Smooth muscle cell (in vitro differentiated cells): Measurements from ENCODE around the gene CLTCL1. TPM values are rescaled to one million over a fixed set of nuclear protein-coding genes. Genes with fewer than 3 reads are reported as not detected.

ENCODE experiments used
- DNase-seq: peaks from one replicate; lab custom pipeline; 2025; ENCODE audit not compliant: unreplicated experiment; lab: John Stamatoyannopoulos, UW
- H2AFZ ChIP-seq: fragments of 200-600 bp; sonication (generic); 2 replicates; pipeline ENCODE4 v1.6.0; 2016; ENCODE audit warnings: antibody characterized with exemption, low read depth, mild to moderate bottlenecking
- H3F3A ChIP-seq: fragments of 200-600 bp; sonication (generic); 2 replicates; pipeline ENCODE4 v1.6.0; 2017; ENCODE audit warnings: antibody characterized with exemption, low read depth
- H3K27ac ChIP-seq: fragments of 200-600 bp; sonication (generic); 2 replicates; pipeline ENCODE4 v1.5.1; 2016; ENCODE audit warnings: low read depth, mild to moderate bottlenecking
- H3K27me3 ChIP-seq: fragments of 200-600 bp; sonication (generic); 2 replicates; pipeline ENCODE4 v1.6.1; 2016; ENCODE audit warnings: low read depth, mild to moderate bottlenecking
- H3K36me3 ChIP-seq: fragments of 200-600 bp; sonication (generic); 2 replicates; pipeline ENCODE4 v1.5.1; 2016; ENCODE audit warnings: low read depth
- H3K4me1 ChIP-seq: fragments of 200-600 bp; sonication (generic); 2 replicates; pipeline ENCODE4 v1.5.1; 2016; ENCODE audit warnings: low read depth
- H3K4me2 ChIP-seq: fragments of 200-600 bp; sonication (generic); 2 replicates; pipeline ENCODE4 v1.6.0; 2016; ENCODE audit warnings: mild to moderate bottlenecking
- H3K4me3 ChIP-seq: fragments of 200-600 bp; sonication (generic); 2 replicates; pipeline ENCODE4 v1.5.1; 2016; ENCODE audit warnings: mild to moderate bottlenecking
- H3K79me2 ChIP-seq: fragments of 200-600 bp; sonication (generic); 2 replicates; pipeline ENCODE4 v1.6.0; 2016; ENCODE audit warnings: low read depth, mild to moderate bottlenecking
- H3K9ac ChIP-seq: fragments of 200-600 bp; sonication (generic); 2 replicates; pipeline ENCODE4 v1.6.0; 2016; ENCODE audit warnings: low read depth
- H3K9me3 ChIP-seq: fragments of 200-600 bp; sonication (generic); replicated peaks from 2 replicates; pipeline ENCODE4 v1.5.1; 2016; ENCODE audit warnings: low read depth
- H4K20me1 ChIP-seq: fragments of 200-600 bp; sonication (generic); 2 replicates; pipeline ENCODE4 v1.6.0; 2016; ENCODE audit warnings: low read depth
- WGBS: methylation state at CpG from one replicate; pipeline ENCODE4 v1.1.7; 2016; ENCODE audit warnings: low lambda C conversion rate; 5-methylcytosine and 5-hydroxymethylcytosine counted together
- polyA plus RNA-seq: library from polyadenylated mRNA; unstranded; fragments of >200 nt; fragmentation: Nextera tagmentation; extraction: Ambion mirVana; gene quantifications from 2 replicates; pipeline ENCODE4 v1.2.1, GENCODE V29; 2016
- total RNA-seq: library from RNA; depleted of rRNA; stranded (reverse); fragments of >200 nt; gene quantifications from 2 replicates; pipeline ENCODE4 v1.2.3, GENCODE V29; 2014
- TF ChIP-seq, protein P1 (sequence below): fragments of 200-600 bp; sonication (generic); IDR thresholded peaks from 2 replicates; pipeline ENCODE4 v1.5.1; 2017; ENCODE audit warnings: borderline replicate concordance, mild to moderate bottlenecking, antibody characterized with exemption; ENCODE audit not compliant: insufficient read depth, poor library complexity, severe bottlenecking

The CLTCL1 gene
- total and polyA plus RNA-seq, 2 experiments from 2014 or later: 4.7 to 9.0 TPM

DNA sequence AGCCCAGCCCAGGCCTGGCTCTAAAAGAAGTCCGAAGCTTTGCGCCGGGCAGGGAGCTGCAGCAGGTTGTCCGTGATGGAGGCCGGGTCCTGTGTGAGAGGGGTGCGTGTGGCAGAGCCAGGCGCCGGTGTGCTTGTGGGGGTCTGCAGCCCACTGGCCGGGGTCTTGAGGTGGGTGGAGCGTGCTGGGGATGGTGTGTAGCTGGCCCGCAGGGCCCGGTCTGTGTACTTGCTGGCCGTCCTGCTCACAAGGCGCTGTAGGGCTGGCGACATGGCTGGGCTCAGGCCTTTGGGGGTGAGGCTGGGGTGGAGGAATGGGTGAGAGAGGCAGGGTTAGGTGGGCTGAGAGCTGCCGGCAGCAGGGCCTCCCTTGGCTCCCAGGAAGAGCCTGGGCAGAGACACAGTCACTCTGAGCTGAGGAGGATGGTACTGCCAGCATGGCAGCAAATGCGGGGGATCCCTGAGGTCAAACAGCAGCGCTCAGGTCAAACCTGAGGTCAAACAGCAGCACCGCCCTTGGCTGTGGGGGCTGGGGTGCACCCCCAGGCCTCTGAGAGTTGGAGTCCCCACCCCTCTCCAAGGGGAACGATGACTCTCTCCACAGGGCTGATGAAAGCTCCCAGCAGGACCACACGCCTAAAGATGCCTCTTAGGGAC is 157.2 kb downstream of the CLTCL1 start:
- WGBS: 99% methylated on average over 21 of the region's 21 CpGs
- no peak overlapping the region for H2AFZ ChIP-seq
- TF ChIP-seq, protein P1, sequence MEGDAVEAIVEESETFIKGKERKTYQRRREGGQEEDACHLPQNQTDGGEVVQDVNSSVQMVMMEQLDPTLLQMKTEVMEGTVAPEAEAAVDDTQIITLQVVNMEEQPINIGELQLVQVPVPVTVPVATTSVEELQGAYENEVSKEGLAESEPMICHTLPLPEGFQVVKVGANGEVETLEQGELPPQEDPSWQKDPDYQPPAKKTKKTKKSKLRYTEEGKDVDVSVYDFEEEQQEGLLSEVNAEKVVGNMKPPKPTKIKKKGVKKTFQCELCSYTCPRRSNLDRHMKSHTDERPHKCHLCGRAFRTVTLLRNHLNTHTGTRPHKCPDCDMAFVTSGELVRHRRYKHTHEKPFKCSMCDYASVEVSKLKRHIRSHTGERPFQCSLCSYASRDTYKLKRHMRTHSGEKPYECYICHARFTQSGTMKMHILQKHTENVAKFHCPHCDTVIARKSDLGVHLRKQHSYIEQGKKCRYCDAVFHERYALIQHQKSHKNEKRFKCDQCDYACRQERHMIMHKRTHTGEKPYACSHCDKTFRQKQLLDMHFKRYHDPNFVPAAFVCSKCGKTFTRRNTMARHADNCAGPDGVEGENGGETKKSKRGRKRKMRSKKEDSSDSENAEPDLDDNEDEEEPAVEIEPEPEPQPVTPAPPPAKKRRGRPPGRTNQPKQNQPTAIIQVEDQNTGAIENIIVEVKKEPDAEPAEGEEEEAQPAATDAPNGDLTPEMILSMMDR: no peak
- H3K36me3 ChIP-seq: no peaks in the 10 kb centered on the region
- H3K9me3 ChIP-seq: no peaks in the 10 kb centered on the region
- H3K4me2 ChIP-seq: no peak overlapping the region
- no peak overlapping the region for H3K27ac ChIP-seq
- no peak overlapping the region for H3K4me3 ChIP-seq
- H3K27me3 ChIP-seq: no peaks in the 10 kb centered on the region
- H4K20me1 ChIP-seq: no peaks in the 10 kb centered on the region
- no peaks in the 10 kb centered on the region for H3K4me1 ChIP-seq
- no peak for DNase-seq
- no peaks in the 10 kb centered on the region for H3F3A ChIP-seq
- H3K9ac ChIP-seq: no peak overlapping the region
- no peaks in the 10 kb centered on the region for H3K79me2 ChIP-seq

DNA sequence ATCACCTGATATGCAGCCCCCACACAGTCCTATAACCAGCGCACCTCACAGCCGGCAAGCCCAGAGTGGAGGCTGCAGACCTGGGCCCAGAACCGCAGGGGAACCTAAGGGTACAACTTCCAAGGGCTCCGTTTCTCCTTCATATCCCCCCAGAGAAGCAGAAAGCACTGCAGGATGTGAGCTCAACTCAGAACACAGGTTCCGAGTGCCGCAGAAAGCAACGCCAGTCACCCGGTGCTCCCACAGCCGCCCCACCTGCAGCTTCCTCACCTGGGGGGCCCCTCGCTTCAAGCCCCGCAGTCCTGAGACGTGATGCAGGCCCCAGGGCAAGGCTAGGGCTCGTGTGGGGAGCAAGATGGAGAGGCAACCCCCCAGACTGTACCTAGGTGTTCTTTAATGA is 158.0 kb downstream of the CLTCL1 start:
- Histone ChIP-seq H3K4me2 (no peak overlapping the region), H3K27me3 (no peaks in the 10 kb centered on the region), H3K36me3 (no peaks in the 10 kb centered on the region), H3K9me3 (no peaks in the 10 kb centered on the region), H2AFZ (no peak overlapping the region), H3F3A (no peaks in the 10 kb centered on the region), H3K4me3 (no peak overlapping the region), H3K9ac (no peak overlapping the region), H4K20me1 (no peaks in the 10 kb centered on the region), H3K27ac (no peak overlapping the region), H3K79me2 (no peaks in the 10 kb centered on the region), H3K4me1 (no peaks in the 10 kb centered on the region)
- no peak for DNase-seq
- TF ChIP-seq, protein P1: no peak
- WGBS: 99% methylated on average over 13 of the region's 13 CpGs

DNA sequence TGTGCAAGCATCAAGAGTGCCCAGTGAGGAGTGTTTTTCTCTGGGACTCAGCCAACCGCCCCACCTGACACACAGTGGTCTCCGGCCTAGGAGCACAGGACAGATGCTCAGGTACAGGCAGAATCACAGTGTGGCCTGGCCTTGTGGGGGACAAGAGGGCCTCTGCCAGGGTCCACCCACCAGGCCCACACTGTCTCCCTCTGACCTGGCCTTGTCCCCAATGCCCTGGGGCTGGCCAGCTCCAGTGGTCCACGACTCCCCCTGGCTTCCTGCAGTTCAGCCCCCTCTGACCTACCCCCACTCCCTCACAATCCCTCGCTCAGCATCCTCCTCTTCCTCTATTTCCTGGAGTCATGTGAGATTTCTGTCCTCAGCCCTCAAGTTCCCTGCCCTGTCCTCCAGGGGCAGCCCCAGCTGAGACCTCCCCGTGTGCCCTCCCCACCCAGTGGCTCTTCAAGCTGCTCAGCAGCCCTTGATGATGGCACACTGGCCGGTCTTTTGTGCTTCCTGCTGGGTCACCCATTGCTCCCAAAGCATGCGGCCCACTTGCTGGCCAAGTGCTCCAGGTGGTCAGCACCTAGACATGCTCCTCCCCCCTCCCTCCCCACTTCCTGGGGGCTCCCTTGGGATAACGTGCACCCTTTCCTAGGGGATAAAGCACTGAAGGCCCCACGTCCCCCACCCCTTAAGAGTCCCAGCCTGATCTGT is 158.7 kb downstream of the CLTCL1 start:
- Histone ChIP-seq H3K36me3 (no peaks in the 10 kb centered on the region), H4K20me1 (no peaks in the 10 kb centered on the region), H3K4me2 (no peak overlapping the region), H3K79me2 (no peaks in the 10 kb centered on the region), H2AFZ (no peak overlapping the region), H3K9ac (no peak overlapping the region), H3K4me3 (no peak overlapping the region), H3K9me3 (no peaks in the 10 kb centered on the region), H3K4me1 (no peaks in the 10 kb centered on the region), H3F3A (no peaks in the 10 kb centered on the region), H3K27ac (no peak overlapping the region), H3K27me3 (no peaks in the 10 kb centered on the region)
- TF ChIP-seq, protein P1: no peak
- 97% methylated on average over 9 of the region's 9 CpGs for WGBS
- DNase-seq: no peak

DNA sequence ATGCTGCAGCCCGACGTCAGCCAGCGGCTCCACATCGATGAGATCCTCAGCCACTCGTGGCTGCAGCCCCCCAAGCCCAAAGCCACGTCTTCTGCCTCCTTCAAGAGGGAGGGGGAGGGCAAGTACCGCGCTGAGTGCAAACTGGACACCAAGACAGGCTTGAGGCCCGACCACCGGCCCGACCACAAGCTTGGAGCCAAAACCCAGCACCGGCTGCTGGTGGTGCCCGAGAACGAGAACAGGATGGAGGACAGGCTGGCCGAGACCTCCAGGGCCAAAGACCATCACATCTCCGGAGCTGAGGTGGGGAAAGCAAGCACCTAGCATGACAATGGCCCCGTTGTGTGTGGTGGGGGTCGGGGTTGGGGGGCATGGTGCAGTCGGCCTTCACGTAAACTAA is 159.4 kb downstream of the CLTCL1 start:
- 97% methylated on average over 20 of the region's 20 CpGs for WGBS
- Histone ChIP-seq H2AFZ (no peak overlapping the region), H3K4me1 (no peaks in the 10 kb centered on the region), H3K9ac (no peak overlapping the region), H3F3A (no peaks in the 10 kb centered on the region), H3K36me3 (no peaks in the 10 kb centered on the region), H3K79me2 (no peaks in the 10 kb centered on the region), H4K20me1 (no peaks in the 10 kb centered on the region), H3K9me3 (no peaks in the 10 kb centered on the region), H3K27ac (no peak overlapping the region), H3K4me2 (no peak overlapping the region), H3K27me3 (no peaks in the 10 kb centered on the region), H3K4me3 (no peak overlapping the region)
- DNase-seq: no peak
- TF ChIP-seq, protein P1: no peak
